DND-41 (cell line): Measurements from ENCODE around the gene FBXL13.

Source experiments
- CTCF ChIP-seq: IDR thresholded peaks from 2 replicates; pipeline ENCODE4 v1.5.1; 2012; ENCODE audit warnings: borderline replicate concordance, low read length, moderate library complexity, mild to moderate bottlenecking; ENCODE audit not compliant: poor library complexity, severe bottlenecking; ENCODE audit errors: extremely low read depth
- EZH2 ChIP-seq: IDR thresholded peaks from 3 replicates; pipeline ENCODE4 v1.6.1; 2012; ENCODE audit warnings: borderline replicate concordance, low read depth, mild to moderate bottlenecking, moderate library complexity, low read length, inconsistent platforms; ENCODE audit not compliant: severe bottlenecking

- TF ChIP-seq EZH2 = no peak
- TF ChIP-seq CTCF = no peak
Measured at GRCh38 chr7:102966465-102966864, 108.1 kb downstream of the FBXL13 start.
